Adrenal gland (tissue), 12 donors: ENCODE measurements around the gene OR6K2. TPM values are rescaled to one million over a fixed set of nuclear protein-coding genes. Genes with fewer than 3 reads are reported as not detected.

ENCODE experiments used
- DNase-seq, 7 donors: peaks; one replicate each; pipeline ENCODE4 v3.0.0-alpha.2; 2019 to 2020
- H3K27ac ChIP-seq, 5 donors: fragments of 200-600 bp; sonication (generic) in 4 of 5; 1 replicate in 3 of 5; 2 replicates in 2 of 5; pipeline versions ENCODE4 v1.5.1 to v1.8.0; 2016 to 2020; ENCODE audit warnings: mild to moderate bottlenecking in 1 of 5
- H3K27me3 ChIP-seq: fragments of 200-600 bp; 2 replicates; pipeline ENCODE4 v1.8.0; 2021
- H3K36me3 ChIP-seq, 2 donors: fragments of 200-600 bp; replicated peaks in 1 of 2; 1 replicate in 1 of 2; 2 replicates in 1 of 2; pipeline versions ENCODE4 v1.5.1 to v1.8.0; 2018 to 2022
- H3K4me1 ChIP-seq, 2 donors: fragments of 200-600 bp; replicated peaks in 1 of 2; 1 replicate in 1 of 2; 2 replicates in 1 of 2; pipeline versions ENCODE4 v1.5.1 to v1.8.0; 2018 to 2021
- H3K4me3 ChIP-seq, 4 donors: fragments of 200-600 bp; sonication (generic) in 3 of 4; one replicate each; pipeline ENCODE4 v1.5.1; 2016 to 2018
- H3K9me3 ChIP-seq, 3 donors: fragments of 200-600 bp; sonication (generic) in 1 of 3; replicated peaks in 1 of 3; 1 replicate in 2 of 3; 2 replicates in 1 of 3; pipeline versions ENCODE4 v1.5.1 to v1.8.0; 2016 to 2021
- POLR2A ChIP-seq, 2 donors: fragments of 450-650 bp; IDR thresholded peaks; one replicate each; pipeline ENCODE4 v1.6.1; 2017; ENCODE audit warnings: antibody characterized with exemption in 2 of 2, mild to moderate bottlenecking in 2 of 2, moderate library complexity in 1 of 2
- WGBS, 4 donors: extraction: QIAGEN DNeasy Blood & Tissue Kit in 2 of 4; methylation state at CpG; one replicate each; pipeline versions ENCODE4 v1.1.5 to v1.1.7; 2013 to 2017; 5-methylcytosine and 5-hydroxymethylcytosine counted together
- intact Hi-C, 2 donors: fragments of 100-400 bp; cut with DNase I; formaldehyde crosslinking; loops; one replicate each; pipeline versions ENCODE4 v1.14.1 to v1.15.0; 2022 to 2023
- polyA plus RNA-seq, 3 donors: library from polyadenylated mRNA; stranded (reverse); fragments of 200-250 nt in 2 of 3; fragments of 350-450 nt in 1 of 3; fragmentation: Illumina TruSeq in 1 of 3; extraction: RNeasy Lipid Tissue Mini Kit (QIAGEN cat#74804) in 1 of 3; gene quantifications; one replicate each; pipeline ENCODE4 v1.2.3, GENCODE V29; 2013 to 2014
- total RNA-seq, 9 donors: library from RNA; depleted of rRNA in 4 of 9; stranded (reverse); fragments of >200 nt in 4 of 9; fragments of 120-200 nt in 1 of 9; fragmentation: NEBNext Ultra II Directional in 1 of 9; extraction: Animal tissue kit (Norgen Biotek cat#: 25700) in 1 of 9; gene quantifications; one replicate each; pipeline versions ENCODE4 v1.1.0 to v1.2.4, GENCODE V29; 2013 to 2023
- TF ChIP-seq, protein P1 (sequence below), 6 experiments: fragments of 450-650 bp in 4 of 6; fragments of 200-600 bp in 2 of 6; sonication (generic) in 1 of 6; IDR thresholded peaks; 1 replicate in 5 of 6; 2 replicates in 1 of 6; pipeline versions ENCODE4 v1.5.1 to v1.8.0; 2016 to 2021; ENCODE audit warnings: antibody characterized with exemption in 6 of 6, mild to moderate bottlenecking in 2 of 6, moderate library complexity in 1 of 6
- donor health status: healthy with polysubstance abuse.
- donor health status: Bipolar disorder and iron deficiency.
- donor health status: DM: yes; HTN: yes; CAD: no.
- donor health status: DM: no; HTN: no; CAD: no.
- donor health status: DM: no; HTN: no; CAD: no.
- donor health status: DM: yes; HTN: yes; CAD: no.

OR6K2 gene
- total and polyA plus RNA-seq, 12 donors: not detected

DNA sequence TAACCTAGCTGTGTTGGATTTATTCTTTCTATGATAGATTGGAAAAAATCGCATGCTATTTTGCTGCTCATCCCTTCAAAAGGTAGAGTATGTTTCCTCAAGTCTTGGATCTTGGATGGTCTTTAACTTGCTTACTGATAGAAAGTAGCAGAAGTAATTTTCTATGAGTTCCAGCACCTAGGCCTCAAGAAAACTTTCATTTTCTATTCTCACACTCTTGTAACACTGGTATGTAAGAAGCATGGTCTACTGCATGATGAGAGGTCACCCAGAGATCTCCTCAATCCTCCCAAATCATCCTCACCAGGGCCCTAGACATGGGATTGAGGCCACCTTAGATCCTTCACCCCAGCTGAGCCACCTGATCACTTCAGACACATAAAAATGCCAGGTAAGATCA is 21.2 kb downstream of the OR6K2 start:
- Histone ChIP-seq H3K27me3 (peaks cover under 1% of the 10 kb centered on the region), H3K36me3 (no peaks in the 10 kb centered on the region), H3K4me3 (no peak overlapping the region), H3K27ac (no peak overlapping the region), H3K9me3 (no peaks in the 10 kb centered on the region), H3K4me1 (no peaks in the 10 kb centered on the region)
- intact Hi-C loops: no loop called here
- 76 to 89% (median 84%) methylated on average over 1 of the region's 1 CpG for WGBS, 4 donors
- no peak for DNase-seq
- TF ChIP-seq POLR2A (IDR thresholded peaks at IDR 0.05): no peak
- TF ChIP-seq, protein P1, sequence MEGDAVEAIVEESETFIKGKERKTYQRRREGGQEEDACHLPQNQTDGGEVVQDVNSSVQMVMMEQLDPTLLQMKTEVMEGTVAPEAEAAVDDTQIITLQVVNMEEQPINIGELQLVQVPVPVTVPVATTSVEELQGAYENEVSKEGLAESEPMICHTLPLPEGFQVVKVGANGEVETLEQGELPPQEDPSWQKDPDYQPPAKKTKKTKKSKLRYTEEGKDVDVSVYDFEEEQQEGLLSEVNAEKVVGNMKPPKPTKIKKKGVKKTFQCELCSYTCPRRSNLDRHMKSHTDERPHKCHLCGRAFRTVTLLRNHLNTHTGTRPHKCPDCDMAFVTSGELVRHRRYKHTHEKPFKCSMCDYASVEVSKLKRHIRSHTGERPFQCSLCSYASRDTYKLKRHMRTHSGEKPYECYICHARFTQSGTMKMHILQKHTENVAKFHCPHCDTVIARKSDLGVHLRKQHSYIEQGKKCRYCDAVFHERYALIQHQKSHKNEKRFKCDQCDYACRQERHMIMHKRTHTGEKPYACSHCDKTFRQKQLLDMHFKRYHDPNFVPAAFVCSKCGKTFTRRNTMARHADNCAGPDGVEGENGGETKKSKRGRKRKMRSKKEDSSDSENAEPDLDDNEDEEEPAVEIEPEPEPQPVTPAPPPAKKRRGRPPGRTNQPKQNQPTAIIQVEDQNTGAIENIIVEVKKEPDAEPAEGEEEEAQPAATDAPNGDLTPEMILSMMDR (IDR thresholded peaks at IDR 0.05): no peak

DNA sequence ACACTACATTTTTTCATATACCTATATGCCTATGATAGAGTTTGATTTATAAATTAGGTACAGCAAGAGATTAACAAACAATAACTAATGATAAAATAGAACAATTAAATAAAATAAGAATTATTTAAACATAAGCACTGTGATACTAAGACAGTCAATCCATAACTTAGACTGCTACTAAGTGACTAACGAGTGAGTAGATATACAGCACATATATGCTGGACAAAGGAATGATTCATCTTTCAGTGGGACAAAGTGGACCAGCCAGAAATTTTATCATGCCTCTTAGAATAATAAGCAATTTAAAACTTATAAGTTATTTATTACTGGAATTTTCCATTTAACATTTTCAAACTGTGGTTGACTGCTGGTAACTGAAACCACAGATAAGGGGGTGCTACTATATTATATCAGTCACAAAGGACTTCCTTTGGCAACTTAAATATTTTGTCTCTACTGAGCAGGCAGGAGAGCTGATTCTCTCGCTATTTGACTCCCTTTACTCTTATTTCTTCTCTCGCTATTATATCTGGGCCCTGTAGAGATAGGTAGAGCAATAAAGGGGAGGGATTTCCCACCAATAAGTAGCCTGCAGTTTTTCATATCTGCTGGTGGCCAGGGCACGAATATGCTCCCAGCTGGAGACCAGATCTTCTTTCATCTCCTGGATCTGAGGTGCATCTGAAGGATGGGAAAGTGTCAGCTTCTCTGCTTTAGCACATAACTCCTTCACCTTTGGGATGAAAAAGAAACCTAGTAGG is 24.7 kb downstream of the OR6K2 start:
- 53 to 69% (median 59%) methylated on average over 4 of the region's 4 CpGs for WGBS, 4 donors
- TF ChIP-seq, protein P1 (IDR thresholded peaks at IDR 0.05): no peak
- TF ChIP-seq POLR2A (IDR thresholded peaks at IDR 0.05): no peak

DNA sequence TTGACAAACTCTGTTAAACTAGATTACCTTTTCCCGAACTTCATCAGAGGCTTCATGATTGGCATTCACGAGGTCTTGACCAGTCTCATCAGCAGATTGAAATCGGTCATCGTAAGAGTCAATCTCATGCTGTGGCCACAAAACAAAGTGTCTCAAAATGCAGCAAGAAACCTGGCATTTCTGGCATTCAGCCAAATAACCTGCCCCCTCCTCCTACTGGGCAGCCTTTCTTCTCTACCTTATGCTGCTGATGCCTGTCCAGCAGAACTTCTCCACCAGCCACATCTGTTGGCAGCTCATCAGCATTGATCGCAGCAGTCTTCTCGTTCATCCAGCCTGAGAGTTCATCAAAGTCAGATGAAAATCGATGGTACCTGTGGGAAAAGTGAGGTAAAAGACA is 26.1 kb downstream of the OR6K2 start:
- H3K4me3 ChIP-seq: no peak overlapping the region
- no peak for TF ChIP-seq POLR2A (IDR thresholded peaks at IDR 0.05)
- TF ChIP-seq, protein P1 (IDR thresholded peaks at IDR 0.05): no peak
- H3K27me3 ChIP-seq: no peaks in the 10 kb centered on the region
- 86 to 93% (median 90%) methylated on average over 7 of the region's 7 CpGs for WGBS, 4 donors
- H3K27ac ChIP-seq: no peak overlapping the region
- no peaks in the 10 kb centered on the region for H3K36me3 ChIP-seq
- no peaks in the 10 kb centered on the region for H3K9me3 ChIP-seq
- no peak for DNase-seq
- intact Hi-C loops: no loop called here
- H3K4me1 ChIP-seq: no peaks in the 10 kb centered on the region

More for the DNA sequence above, 24.7 kb downstream of the OR6K2 start:
- H3K9me3 ChIP-seq: no peaks in the 10 kb centered on the region
- H3K27ac ChIP-seq: no peak overlapping the region
- no peaks in the 10 kb centered on the region for H3K27me3 ChIP-seq
- intact Hi-C loops: no loop called here
- H3K4me1 ChIP-seq: no peaks in the 10 kb centered on the region
- no peak overlapping the region for H3K4me3 ChIP-seq
- DNase-seq: no peak
- no peaks in the 10 kb centered on the region for H3K36me3 ChIP-seq

DNA sequence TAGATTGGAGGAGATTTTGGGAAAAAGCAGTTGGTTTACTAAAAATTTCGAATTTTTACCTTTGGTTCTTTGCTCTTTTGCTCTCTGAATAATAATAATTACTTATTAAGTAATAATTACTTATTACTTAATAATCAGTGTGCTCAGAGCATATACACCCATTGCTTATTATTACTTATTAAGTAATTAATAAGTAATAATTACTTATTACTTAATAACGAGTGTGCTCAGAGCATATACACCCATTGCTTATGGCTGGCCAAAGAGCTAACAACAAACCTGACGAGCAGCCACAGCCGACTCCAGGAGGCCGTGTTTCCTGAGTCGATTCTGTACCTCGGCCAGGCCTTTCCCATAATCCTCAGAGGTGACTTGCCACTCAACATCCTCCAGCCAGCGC is 34.4 kb downstream of the OR6K2 start:
- Histone ChIP-seq H3K4me1 (no peaks in the 10 kb centered on the region), H3K4me3 (no peak overlapping the region), H3K9me3 (no peaks in the 10 kb centered on the region), H3K27ac (no peak overlapping the region), H3K36me3 (no peaks in the 10 kb centered on the region), H3K27me3 (no peaks in the 10 kb centered on the region)
- intact Hi-C loops: no loop called here
- 76 to 87% (median 82%) methylated on average over 8 of the region's 8 CpGs for WGBS, 4 donors
- no peak for TF ChIP-seq POLR2A (IDR thresholded peaks at IDR 0.05)
- TF ChIP-seq, protein P1 (IDR thresholded peaks at IDR 0.05): no peak
- no peak for DNase-seq
